ENCODE results near the gene FBXO9.
"Not testable (repeated sequence)": the region's sequence is repeated elsewhere in the genome, so short reads cannot be mapped to it uniquely, and the experiment has no call there.

Gene FBXO9

GRCh38 chr6:53048431-53049195, 16.6 kb upstream of the FBXO9 start:
- DNase-seq (ENCODE audit: low spot score) = no peak

DNA sequence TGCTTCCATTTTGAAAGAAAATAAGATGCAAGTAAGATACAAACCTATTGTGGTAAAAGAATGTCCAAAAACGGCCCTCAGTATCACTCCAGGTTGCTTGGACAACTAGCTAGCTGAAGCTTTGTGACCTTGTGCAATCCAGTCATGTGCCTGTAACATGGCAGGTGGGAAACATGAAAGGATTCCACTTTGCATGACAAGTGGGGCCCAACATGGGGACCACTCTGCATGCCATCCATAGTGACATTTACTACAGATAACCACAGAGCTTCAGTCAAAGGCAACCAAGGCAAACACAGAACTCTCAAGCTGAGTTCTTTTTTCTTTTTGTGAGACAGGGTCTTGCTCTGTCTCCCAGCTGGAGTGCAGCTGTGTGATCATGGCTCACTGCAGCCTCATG, 15.8 kb upstream of the FBXO9 start:
- no peak for DNase-seq (ENCODE audit: low spot score)

DNA sequence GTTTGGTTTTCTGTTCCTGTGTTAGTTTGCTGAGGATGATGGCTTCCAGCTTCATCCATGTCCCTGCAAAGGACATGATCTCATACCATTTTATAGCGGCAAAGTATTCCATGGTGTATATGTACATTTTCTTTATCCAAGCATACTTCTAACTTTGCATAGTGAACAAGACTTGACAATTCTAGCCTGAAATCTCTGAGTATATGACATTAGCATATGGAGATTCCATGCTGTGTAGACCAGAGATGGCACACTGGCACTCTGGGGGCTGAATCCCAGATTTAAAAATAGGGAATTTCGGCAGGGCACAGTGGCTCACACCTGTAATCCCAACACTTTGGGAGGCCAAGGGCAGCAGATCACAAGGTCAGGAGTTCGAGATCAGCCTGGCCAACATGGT, 13.1 kb upstream of the FBXO9 start:
- DNase-seq (ENCODE audit: low spot score) = not testable (repeated sequence)

DNA sequence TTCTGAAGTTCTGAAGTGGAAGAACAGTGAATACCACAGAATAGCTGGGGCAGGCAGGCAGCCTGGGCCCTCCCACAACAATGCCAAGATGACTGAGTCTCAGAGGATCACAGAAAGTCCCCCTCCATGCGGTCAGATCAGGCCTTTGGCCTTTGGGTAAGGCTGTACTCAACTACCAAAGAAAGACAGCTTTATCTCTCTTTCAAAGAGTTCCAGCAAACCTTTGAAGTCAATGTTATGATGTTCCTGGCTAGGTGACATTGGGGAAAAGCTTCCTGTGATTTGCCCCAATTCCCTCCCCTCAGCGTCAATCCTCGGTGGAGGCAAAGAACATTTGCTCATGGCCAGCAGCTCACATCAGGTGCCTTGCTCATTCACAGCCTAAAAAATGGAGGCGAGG, 10.7 kb upstream of the FBXO9 start:
- DNase-seq (ENCODE audit: low spot score) = no peak

DNA sequence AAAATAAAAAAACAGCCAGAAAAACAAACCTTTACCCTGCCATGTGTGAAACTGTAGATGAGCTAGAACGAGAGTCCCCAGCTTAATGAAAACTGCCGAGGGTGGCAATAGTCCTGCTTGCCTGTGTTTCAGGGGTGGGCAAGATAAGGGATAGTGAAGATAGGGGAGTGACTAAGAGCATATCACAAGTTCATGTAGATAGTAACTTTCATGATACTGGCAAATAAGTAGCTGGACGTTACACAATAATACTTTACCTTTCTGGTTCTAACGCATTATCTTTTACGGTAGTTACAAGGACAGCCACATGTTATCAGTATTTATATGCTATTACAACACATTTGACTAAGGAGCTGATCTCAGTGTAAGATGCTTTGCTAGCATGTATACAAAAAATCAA, 9.3 kb upstream of the FBXO9 start:
- no peak for DNase-seq (ENCODE audit: low spot score)

GRCh38 chr6:53056273-53056672, 8.9 kb upstream of the FBXO9 start:
- no peak for DNase-seq (ENCODE audit: low spot score)

DNA sequence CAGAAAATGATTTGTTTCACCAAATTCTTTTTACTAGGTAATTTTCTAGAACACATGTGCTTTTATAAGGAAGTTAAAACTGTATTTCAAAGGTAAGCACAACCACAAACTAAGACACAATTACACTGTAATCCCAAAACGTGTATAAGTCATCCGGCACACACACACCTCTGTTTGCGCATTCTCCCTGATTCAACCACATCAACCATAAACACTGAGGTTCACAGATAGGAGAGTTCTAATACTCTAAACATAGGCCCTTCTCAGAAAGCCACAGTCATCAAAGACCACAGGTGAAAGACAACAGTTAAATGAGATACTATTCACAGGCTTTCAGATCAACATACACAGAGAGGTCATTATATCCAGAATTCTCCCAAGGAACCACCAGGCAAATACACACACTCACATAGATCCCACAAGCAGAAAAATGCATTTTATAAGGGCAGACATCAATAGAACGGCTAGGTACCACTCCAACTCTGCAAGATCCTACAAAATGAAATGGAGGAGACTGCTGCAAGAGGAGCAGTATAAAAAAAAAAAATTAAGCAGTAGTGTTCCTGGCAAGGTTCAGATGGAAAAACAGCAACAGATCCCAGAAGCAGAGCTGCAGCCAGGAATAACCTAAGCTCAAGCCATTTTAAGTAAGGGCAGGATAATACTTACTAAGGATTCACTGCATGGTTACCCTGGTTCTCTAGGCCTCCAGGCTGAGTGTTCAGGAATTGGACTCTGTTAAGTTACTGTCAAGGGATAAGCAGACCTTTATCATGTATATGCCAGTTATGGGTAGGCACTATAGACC, 6.6 kb upstream of the FBXO9 start:
- DNase-seq (ENCODE audit: low spot score) = no peak

DNA sequence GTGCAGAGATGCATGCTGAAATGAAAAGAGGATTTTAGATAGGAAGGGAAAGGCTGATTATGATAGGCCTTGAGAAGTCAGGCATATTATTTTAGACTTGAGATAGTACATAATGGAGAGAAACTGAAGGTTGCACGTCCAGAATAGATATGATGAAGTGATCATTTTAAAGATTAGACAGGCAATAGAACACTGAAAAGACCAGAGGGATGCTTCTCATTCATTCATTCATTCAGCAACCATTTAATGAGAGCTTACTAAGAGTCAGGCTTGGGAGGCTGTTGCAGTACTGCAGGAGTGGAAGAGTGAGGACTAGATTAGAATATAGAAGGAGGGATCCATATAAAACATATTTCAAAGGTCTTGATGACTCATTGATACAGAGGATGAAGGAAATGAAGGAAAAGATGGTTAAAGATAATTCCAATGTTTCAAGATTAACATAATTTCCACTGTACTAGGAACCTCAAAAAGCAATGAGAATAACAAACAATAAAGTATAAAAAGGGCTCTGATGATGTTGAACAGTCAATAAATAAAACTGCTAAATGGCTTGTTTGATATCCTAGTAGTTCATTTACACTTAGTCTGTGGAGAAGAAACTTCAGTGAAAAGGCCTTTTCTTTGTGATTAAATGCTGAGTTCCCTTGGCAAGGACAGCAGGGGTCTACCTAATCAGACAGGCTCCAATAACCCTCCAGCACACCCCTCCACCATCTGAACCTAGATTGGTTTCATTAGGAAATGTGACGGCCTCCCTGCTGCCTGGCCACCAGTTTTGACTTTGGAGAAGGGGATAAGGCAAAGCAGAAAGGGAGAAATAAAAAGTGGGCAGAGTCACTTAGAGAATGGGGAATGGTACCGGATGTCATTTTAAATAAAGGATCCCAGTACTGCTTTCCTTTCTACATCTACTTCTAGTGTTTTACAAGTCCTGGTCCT, 5.3 kb upstream of the FBXO9 start:
- DNase-seq (ENCODE audit: low spot score) = no peak

DNA sequence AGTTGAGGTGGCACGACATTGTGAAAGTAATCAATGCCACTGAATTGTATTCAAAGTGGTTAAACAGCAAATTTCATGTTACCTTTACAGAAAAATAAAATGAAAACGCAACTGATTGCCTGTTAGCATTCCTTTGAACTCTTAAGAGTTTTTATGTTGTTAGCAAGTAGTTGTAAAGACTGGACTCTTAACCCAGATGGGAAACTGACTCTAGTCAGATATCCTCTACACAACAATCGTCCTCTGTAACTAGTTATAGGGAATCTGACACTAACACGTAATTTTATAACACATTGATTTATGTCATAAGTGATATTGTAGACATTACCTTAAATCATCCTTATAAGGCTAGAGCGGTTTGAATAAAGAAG, 3.0 kb upstream of the FBXO9 start:
- DNase-seq (ENCODE audit: low spot score) = no peak

- DNase-seq (ENCODE audit: low spot score) = not testable (repeated sequence)
Measured at GRCh38 chr6:53064255-53064654, 949 bp upstream of the FBXO9 start.

- peak; percentile 99 for DNase-seq (ENCODE audit: low spot score)
Measured at GRCh38 chr6:53064726-53065265, 408 bp upstream of the FBXO9 start.

GRCh38 chr6:53066077-53066417, 843 bp downstream of the FBXO9 start:
- no peak for DNase-seq (ENCODE audit: low spot score)

GRCh38 chr6:53066874-53067706, 1.9 kb downstream of the FBXO9 start:
- no peak for DNase-seq (ENCODE audit: low spot score)

DNA sequence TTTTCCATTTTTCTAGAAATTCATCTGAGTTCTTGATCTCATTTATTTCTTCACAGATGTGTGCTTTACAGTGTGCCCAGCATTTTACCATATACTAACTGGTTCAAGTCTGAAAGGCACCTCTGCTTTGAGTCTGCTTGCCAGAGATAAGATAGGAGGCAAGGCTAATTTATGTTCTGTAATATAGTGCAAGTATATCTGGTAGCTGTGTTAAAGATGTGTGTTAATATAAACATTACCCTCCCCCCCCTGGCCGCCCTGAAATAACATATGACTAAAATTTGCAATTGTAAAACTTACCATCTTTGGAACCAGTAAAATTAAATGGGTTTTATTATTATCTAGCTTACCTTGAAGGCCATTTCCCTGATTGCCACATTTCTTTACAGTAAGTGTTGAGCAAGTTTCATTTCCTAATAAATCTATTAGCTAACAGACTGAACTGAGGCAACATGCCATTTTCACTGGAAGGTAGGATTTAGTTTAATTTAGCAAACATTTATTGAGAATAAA, 2.7 kb downstream of the FBXO9 start:
- DNase-seq (ENCODE audit: low spot score) = no peak

DNA sequence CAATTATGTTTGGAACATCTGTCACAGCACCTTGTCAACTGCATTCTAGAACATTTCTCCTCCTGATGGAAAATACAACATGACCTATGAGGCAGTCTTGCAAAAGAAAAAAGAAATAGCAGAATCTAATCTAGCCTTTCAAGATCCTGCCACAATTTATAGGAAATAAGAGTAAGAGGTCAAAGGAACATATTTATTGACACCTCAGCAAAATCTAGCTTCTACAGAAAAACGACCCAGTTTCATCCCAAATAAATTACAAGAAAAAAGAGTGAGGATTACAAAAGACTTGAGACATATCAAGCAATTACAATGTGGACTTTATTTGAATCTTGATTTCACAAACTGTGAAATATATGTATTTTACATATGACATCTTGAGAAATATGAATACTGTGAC, 4.2 kb downstream of the FBXO9 start:
- DNase-seq (ENCODE audit: low spot score) = no peak

DNA sequence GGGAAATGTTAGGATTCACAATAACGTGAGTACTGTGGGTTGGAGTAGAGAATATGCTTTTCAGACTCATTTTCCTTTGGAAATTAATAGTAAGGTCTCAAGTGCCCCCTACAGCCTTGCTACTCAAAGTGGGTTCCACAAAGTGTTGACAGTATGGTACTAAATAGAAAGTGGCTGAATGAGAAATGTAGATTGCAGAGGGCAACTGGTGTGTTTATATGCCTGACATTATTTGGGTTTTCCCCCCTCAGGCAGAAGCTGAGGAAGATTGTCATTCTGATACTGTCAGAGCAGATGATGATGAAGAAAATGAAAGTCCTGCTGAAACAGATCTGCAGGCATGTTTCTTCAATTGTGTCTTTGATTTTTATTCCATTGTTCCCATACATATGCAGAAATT, 5.6 kb downstream of the FBXO9 start:
- no peak for DNase-seq (ENCODE audit: low spot score)

DNA sequence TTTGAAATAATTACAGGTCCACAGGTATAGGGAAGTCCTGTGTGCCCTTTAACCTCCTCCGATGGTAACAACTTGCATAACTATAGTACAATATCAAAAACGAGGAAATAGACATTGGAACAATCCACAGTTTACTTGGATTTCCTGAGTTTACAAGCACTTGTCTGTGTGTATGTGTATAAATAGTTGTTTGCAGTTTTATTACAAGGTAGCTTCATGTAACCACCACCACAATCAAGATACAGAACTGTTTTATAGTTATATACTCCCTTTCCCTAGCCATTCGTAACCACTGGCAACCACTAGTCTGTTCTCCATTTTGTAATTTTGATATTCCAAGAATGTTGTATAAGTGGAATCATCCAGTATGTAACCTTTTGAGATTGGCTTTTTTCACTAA, 9.1 kb downstream of the FBXO9 start:
- DNase-seq (ENCODE audit: low spot score) = no peak

DNA sequence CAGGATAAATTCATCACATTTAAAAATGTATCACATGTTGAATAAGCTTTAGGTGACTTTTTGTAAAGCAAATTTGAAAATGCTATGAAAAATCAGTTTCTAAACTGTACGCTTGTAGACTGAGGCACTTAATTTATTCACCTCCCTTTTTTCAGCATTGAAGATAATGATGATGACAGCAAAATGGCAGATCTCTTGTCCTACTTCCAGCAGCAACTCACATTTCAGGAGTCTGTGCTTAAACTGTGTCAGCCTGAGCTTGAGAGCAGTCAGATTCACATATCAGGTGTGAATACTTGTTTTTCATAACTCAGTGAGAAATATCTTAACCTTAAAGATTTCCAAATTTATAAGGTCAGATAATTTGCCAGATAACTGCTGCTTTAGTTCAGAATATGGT, 15.6 kb downstream of the FBXO9 start:
- no peak for DNase-seq (ENCODE audit: low spot score)

DNA sequence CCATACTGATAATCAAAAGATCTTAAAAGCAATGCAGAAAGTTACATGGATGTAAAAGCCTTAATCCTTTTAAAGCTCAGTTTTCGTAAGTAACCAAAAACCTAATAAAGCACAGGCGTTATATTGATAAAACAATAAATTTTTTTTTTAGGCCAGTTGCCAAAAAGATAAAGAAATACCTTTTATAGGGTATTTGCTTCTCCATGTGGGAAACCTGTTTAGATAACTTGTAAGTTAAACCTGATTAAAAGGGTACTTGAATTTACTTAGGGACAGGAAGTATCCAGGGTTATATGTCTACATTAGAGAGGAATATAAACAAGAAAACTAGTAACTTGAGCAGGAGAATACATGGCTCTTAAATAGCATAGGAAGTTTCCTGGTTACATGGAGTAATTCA, 21.1 kb downstream of the FBXO9 start:
- no peak for DNase-seq (ENCODE audit: low spot score)

- DNase-seq (ENCODE audit: low spot score) = no peak
Measured at GRCh38 chr6:53089948-53090347, 24.7 kb downstream of the FBXO9 start.

DNA sequence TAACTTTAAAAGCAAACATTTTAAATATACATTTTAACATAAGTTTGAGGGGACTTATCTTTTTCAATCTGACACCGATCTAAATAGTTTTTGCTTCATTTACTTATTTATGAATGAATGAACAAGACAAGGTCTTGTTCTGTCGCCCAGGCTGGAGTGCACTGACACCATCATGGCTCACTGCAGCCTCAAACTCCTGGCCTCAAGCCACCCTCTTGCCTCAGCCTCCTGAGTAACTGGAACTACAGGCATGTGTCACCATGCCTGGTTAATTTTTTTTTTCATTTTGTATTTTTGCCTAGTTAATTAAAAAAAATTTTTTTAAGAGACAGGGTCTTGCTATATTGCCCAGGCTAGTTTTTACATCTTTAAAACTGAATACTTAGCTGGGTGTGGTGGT, 25.4 kb downstream of the FBXO9 start:
- DNase-seq (ENCODE audit: low spot score) = no peak

All from LoVo (cell line).